Vagina (tissue), 2 donors: ENCODE results near the gene LIF.

Experiments
- CTCF ChIP-seq, 3 experiments: fragments of 450-650 bp in 2 of 3; fragments of 200-600 bp in 1 of 3; sonication (generic) in 1 of 3; IDR thresholded peaks; one replicate each; pipeline ENCODE4 v1.5.1; 2017 to 2019; ENCODE audit warnings: antibody characterized with exemption in 3 of 3, mild to moderate bottlenecking in 2 of 3, moderate library complexity in 2 of 3
- POLR2A ChIP-seq, 2 donors: fragments of 450-650 bp; IDR thresholded peaks; one replicate each; pipeline ENCODE4 v1.6.1; 2017; ENCODE audit warnings: antibody characterized with exemption in 2 of 2, mild to moderate bottlenecking in 2 of 2, moderate library complexity in 2 of 2
- POLR2AphosphoS5 ChIP-seq, 2 donors: sonication (generic); formaldehyde crosslinking; IDR thresholded peaks; one replicate each; pipeline ENCODE4 v1.9.0; 2017; ENCODE audit warnings: antibody characterized with exemption in 2 of 2, mild to moderate bottlenecking in 2 of 2, low read depth in 1 of 2; ENCODE audit not compliant: insufficient read depth in 1 of 2

DNA sequence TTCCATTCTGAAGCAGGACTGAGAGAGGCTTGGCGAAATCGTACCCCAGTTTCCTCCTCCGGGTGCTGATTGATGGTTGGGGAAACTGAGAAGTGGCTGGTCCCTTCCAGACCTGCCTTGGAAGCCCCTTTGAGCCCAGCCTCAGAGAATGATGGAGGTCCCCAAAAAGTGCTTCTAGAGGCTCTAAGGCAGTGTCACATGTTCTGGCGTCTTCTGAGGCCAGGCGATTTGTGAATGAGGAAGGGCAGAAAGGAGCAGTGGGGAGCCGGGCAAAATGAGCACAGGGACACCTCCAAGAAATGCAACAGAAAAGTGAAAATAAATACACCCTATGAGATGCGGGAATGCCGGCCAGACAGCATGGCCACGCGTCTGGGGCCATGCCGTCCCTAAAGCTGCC is 1.0 kb upstream of the LIF start:
- TF ChIP-seq POLR2AphosphoS5 (IDR thresholded peaks at IDR 0.05; ENCODE audit: insufficient read depth in 1 of 2, low read depth in 1 of 2) (no peak), CTCF (IDR thresholded peaks at IDR 0.05) (no peak), POLR2A (IDR thresholded peaks at IDR 0.05) (no peak)
